ENCODE results near the gene TCERG1L.

TCERG1L gene

DNA sequence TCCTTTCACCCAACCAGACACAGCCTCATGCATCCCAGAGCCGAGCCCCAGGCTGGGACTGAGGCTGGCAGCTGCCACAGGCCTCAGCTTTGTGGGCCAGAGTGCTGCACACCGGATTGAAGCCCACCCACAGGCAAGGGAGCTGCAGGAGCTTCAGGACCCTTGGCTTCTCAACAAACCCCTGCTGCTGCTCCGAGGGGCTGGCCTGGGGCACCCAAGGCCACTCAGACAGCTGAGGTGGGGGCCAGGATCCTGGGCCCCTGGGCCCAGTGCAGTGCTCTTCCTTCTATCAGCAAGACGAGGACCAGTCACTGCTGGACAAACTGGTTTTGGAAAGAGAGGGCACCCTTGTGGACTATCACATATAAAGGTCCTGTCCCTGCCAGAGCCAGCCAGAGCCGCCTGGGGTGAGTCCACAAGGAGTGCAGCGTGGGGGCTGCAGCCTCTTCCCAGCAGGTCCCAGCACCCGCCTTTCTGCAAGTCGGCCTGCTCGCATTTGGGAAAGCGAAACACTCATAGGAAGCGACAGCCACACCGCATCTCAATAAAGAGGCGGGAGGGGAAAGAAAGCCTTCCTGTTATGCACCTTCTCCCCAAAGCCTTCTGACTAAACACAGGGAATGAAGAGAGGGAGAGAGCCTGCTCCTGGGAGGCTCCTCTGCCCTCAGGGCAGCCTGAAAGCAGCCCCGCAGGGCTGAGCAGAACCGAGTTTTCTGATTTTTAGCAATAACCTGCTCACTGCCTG, 9.5 kb upstream of the TCERG1L start:
- H3K27me3 ChIP-seq: peaks cover 5 to 23% (median 15%) of the 10 kb centered on the region in 11 experiments; a peak in 19 of 22 replicates
- H3K36me3 ChIP-seq: no peaks in the 10 kb centered on the region
- H3K27ac ChIP-seq: no peak overlapping the region
- H4K20me1 ChIP-seq: peaks cover 0 to 5% (median 0%) of the 10 kb centered on the region in 11 experiments; a peak in 2 of 22 replicates
- TF ChIP-seq Cebpa-rat (IDR thresholded peaks at IDR 0.05): no peak
- H3K9me3 ChIP-seq (replicated peaks in 1 of 11): no peaks in the 10 kb centered on the region
- peak overlapping the region in 1 of 11 experiments; percentile 14; a peak in 2 of 22 replicates for H3K9ac ChIP-seq
- H3K4me3 ChIP-seq: no peak overlapping the region
- H3K4me1 ChIP-seq: peaks cover 23 to 48% (median 43%) of the 10 kb centered on the region in 10 experiments
- peak overlapping the region in 10 of 11 experiments; percentile 13 to 77 (median 66); a peak in 19 of 22 replicates for H3K4me2 ChIP-seq

DNA sequence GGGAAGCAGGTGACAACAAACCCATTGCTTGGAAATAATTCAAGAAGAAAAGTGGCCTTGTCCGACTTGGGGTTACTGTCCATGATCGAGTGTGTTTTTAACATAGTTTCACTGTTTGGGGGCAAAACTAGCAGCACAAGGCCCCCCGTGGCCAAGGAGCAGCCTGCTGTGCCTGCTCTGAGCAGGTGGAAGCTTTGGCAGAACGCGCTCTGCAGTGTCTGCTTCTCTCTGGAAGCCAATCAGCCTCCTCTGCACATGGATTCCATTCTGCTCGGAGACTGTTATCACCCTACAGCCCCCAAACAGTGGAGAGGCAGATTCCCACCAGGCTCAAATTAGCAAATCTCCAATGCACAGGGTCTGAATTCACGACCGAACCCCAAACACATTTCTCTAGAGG, 7.3 kb upstream of the TCERG1L start:
- no peak overlapping the region for H3K4me3 ChIP-seq
- peaks cover 20 to 51% (median 44%) of the 10 kb centered on the region in 10 experiments for H3K4me1 ChIP-seq
- no peak overlapping the region for H3K9ac ChIP-seq
- no peaks in the 10 kb centered on the region for H3K9me3 ChIP-seq (replicated peaks in 1 of 11)
- no peak for TF ChIP-seq Cebpa-rat (IDR thresholded peaks at IDR 0.05)
- peaks cover 5 to 23% (median 15%) of the 10 kb centered on the region in 11 experiments; a peak in 19 of 22 replicates for H3K27me3 ChIP-seq
- no peak overlapping the region for H3K4me2 ChIP-seq
- no peak overlapping the region for H3K27ac ChIP-seq
- no peaks in the 10 kb centered on the region for H3K36me3 ChIP-seq
- peaks cover 0 to 5% (median 0%) of the 10 kb centered on the region in 11 experiments; a peak in 2 of 22 replicates for H4K20me1 ChIP-seq

DNA sequence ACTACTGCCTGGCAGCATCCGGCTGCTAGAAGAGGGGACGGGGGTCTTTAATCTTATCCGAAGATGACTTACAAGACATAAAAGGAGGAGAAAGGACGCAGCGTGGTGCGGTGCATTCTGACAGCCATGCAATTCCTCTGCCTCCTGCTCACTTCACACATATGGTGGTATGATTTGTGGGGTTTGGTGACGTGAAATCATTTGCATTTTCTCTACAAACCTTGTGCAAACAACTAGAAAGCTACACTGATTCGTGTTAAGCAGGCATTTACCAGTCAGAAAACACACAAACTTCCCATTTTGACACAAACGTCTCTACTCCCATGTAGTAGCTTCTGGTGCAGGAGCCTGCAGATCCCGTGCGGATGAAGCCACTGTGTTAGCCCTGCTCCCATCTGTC, 6.8 kb upstream of the TCERG1L start:
- H4K20me1 ChIP-seq: peaks cover 0 to 5% (median 0%) of the 10 kb centered on the region in 11 experiments; a peak in 2 of 22 replicates
- H3K27ac ChIP-seq: no peak overlapping the region
- peaks cover 15 to 51% (median 44%) of the 10 kb centered on the region in 10 experiments for H3K4me1 ChIP-seq
- H3K9ac ChIP-seq: no peak overlapping the region
- H3K4me3 ChIP-seq: no peak overlapping the region
- H3K9me3 ChIP-seq (replicated peaks in 1 of 11): no peaks in the 10 kb centered on the region
- no peak overlapping the region for H3K4me2 ChIP-seq
- H3K36me3 ChIP-seq: no peaks in the 10 kb centered on the region
- TF ChIP-seq Cebpa-rat (IDR thresholded peaks at IDR 0.05): no peak
- peaks cover 5 to 23% (median 15%) of the 10 kb centered on the region in 11 experiments; a peak in 19 of 22 replicates for H3K27me3 ChIP-seq

DNA sequence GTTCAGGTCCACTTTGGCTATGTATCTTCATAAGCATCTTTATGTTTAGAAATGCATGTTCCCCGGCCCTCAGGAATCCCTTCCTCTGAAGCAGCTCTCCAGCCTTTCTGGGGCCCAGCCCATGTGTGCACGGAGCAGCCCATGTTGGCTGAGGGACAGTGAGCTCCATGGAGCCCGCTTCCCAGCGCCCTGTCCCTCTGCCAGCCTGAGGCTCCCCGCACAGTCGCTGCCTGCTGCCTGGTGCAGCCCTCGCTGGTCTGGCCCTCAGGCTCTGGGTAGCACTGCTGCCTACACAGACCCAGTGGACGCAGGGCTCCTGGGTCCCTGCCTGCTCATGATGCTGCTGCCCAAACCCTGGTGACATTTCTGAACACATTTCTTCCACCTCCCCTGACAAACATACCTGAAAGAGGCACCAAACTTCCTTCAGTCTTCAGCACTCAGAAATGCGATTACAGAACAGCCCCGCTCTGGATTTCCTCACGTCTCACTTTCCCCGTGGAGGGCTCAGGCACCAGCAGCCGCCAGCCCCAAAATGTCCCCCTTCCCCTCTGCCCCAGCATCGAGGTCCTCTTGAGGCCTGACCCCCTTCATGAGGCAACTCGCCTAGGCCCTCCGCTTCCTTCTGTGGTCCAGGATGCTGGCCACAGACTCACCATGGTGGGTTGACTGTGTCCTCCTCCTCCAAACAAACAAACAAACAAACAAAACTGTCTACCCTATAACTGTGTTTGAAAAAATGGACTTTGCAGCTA, 5.0 kb upstream of the TCERG1L start:
- no peak for TF ChIP-seq Cebpa-rat (IDR thresholded peaks at IDR 0.05)
- no peaks in the 10 kb centered on the region for H3K36me3 ChIP-seq
- no peak overlapping the region for H3K4me2 ChIP-seq
- H3K27me3 ChIP-seq: peaks cover 5 to 17% (median 12%) of the 10 kb centered on the region in 11 experiments; a peak in 19 of 22 replicates
- H3K4me3 ChIP-seq: no peak overlapping the region
- peaks cover 11 to 43% (median 35%) of the 10 kb centered on the region in 10 experiments; a peak in 18 of 20 replicates for H3K4me1 ChIP-seq
- H4K20me1 ChIP-seq: peaks cover 0 to 5% (median 0%) of the 10 kb centered on the region in 11 experiments; a peak in 2 of 22 replicates
- peaks cover 3 to 11% (median 9%) of the 10 kb centered on the region in 11 experiments; a peak in 14 of 22 replicates for H3K9me3 ChIP-seq (replicated peaks in 1 of 11)
- H3K27ac ChIP-seq: no peak overlapping the region
- H3K9ac ChIP-seq: no peak overlapping the region

DNA sequence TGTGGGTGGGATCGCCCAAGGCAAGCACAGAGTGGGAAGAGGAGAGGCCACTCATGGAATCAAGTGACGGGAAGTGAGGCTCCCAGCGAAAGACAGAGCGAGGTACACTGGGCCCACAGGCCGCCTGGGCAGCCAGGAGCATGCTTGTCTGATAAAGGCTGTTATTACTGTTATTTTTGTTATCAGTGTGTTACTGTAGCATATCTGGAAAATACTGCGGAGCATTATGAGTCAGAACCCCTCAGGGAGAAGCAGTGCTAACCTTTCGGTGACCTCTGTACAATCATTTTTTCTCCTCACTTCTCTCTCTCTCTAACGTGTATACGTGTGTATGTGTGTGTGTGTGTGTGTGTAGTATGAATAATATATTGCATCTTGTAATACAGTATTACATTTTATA, 3.8 kb upstream of the TCERG1L start:
- TF ChIP-seq Cebpa-rat (IDR thresholded peaks at IDR 0.05): no peak
- H3K9ac ChIP-seq: no peak overlapping the region
- H3K36me3 ChIP-seq: no peaks in the 10 kb centered on the region
- peaks cover 0 to 15% (median 0%) of the 10 kb centered on the region in 11 experiments; a peak in 5 of 22 replicates for H4K20me1 ChIP-seq
- H3K27ac ChIP-seq: no peak overlapping the region
- peaks cover 3 to 20% (median 16%) of the 10 kb centered on the region in 11 experiments; a peak in 15 of 22 replicates for H3K9me3 ChIP-seq (replicated peaks in 1 of 11)
- no peak overlapping the region for H3K4me3 ChIP-seq
- peaks cover 8 to 32% (median 26%) of the 10 kb centered on the region in 10 experiments; a peak in 19 of 20 replicates for H3K4me1 ChIP-seq
- H3K27me3 ChIP-seq: peaks cover 0 to 5% (median under 1%) of the 10 kb centered on the region in 11 experiments; a peak in 8 of 22 replicates
- H3K4me2 ChIP-seq: peak overlapping the region in 2 of 11 experiments; percentile 29 to 83; a peak in 6 of 22 replicates

DNA sequence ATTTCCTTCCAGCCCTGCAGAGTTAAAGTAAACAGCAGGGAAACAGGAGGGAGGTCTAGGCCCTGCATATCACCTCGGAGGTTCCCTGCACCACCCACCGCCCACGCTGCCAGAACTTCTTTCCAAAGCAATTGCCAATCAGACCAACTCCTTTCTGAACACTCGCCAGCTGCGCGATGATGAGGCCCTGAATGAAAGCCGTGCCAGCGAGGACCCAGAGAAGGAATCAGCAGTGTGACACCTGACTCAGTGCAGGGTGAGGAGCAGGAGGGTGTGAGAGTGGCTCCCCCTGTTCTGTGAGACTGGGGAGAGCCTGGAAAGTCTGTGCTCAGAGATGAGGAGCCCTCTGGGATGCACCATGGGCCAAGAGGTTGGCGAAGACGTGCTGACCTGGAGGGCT, 3.3 kb upstream of the TCERG1L start:
- H3K27ac ChIP-seq: no peak overlapping the region
- H3K4me3 ChIP-seq: no peak overlapping the region
- H3K9ac ChIP-seq: no peak overlapping the region
- peaks cover 3 to 20% (median 16%) of the 10 kb centered on the region in 11 experiments; a peak in 15 of 22 replicates for H3K9me3 ChIP-seq (replicated peaks in 1 of 11)
- no peaks in the 10 kb centered on the region for H3K36me3 ChIP-seq
- peaks cover 0 to 15% (median 0%) of the 10 kb centered on the region in 11 experiments; a peak in 4 of 22 replicates for H4K20me1 ChIP-seq
- TF ChIP-seq Cebpa-rat (IDR thresholded peaks at IDR 0.05): no peak
- peaks cover 10 to 31% (median 27%) of the 10 kb centered on the region in 10 experiments; a peak in 19 of 20 replicates for H3K4me1 ChIP-seq
- no peaks in the 10 kb centered on the region; a peak in 1 of 22 replicates for H3K27me3 ChIP-seq
- peak overlapping the region in 3 of 11 experiments; percentile 29 to 83 (median 66); a peak in 3 of 22 replicates for H3K4me2 ChIP-seq

DNA sequence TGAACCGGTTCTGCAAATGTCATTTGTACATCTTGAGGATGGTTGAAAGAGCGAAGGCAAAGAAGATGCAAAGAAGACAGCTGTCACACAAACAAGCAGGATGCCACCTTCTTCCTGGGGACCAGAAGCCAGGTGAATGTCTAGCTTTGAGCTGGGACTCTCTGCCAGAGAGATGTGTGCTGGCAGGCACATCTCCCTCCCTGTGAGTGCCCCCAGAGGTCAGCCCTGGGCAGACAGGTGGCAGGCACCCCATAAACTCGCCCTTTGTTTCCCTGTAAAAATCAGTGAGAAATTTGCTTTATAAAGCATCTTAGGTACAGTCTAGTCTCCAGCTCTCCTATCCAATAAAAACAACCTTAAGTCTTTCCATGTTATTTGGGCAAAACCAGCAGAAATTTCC, 2.6 kb upstream of the TCERG1L start:
- Histone ChIP-seq H3K27me3 (no peaks in the 10 kb centered on the region; a peak in 1 of 22 replicates), H3K27ac (no peak overlapping the region), H3K9me3 (replicated peaks in 1 of 11) (peaks cover 3 to 20% (median 16%) of the 10 kb centered on the region in 11 experiments; a peak in 15 of 22 replicates), H3K4me2 (peak overlapping the region in 10 of 11 experiments; percentile 9 to 84 (median 69); a peak in 18 of 22 replicates), H3K4me3 (no peak overlapping the region), H4K20me1 (peaks cover 0 to 15% (median 0%) of the 10 kb centered on the region in 11 experiments; a peak in 4 of 22 replicates), H3K4me1 (peaks cover 10 to 34% (median 27%) of the 10 kb centered on the region in 10 experiments; a peak in 19 of 20 replicates), H3K36me3 (no peaks in the 10 kb centered on the region), H3K9ac (no peak overlapping the region)
- TF ChIP-seq Cebpa-rat (IDR thresholded peaks at IDR 0.05): no peak

DNA sequence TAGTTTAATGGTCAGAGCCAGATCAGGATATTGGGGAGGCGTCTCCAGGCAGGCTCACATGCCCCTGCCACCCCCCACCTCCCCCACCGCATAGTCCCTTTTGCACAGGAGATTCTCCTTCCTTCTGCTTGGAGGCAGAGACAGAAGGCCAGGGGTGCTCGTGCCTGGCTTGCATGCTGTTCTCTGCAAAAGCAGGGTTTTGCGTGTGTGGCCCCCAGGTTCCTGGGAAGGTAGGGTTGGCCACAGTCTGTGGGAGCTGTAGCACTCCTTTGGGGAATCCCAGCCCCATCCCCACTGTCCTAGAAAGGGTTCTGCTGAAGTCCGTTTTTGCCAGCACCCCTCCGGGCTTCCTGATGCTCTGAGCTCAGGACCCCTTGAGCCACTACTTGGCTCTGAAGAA, 1.9 kb upstream of the TCERG1L start:
- peak overlapping the region in 10 of 11 experiments; percentile 9 to 84 (median 69); a peak in 18 of 22 replicates for H3K4me2 ChIP-seq
- peaks cover 0 to 15% (median 0%) of the 10 kb centered on the region in 11 experiments; a peak in 4 of 22 replicates for H4K20me1 ChIP-seq
- no peak overlapping the region for H3K9ac ChIP-seq
- H3K27ac ChIP-seq: no peak overlapping the region
- peaks cover 3 to 20% (median 16%) of the 10 kb centered on the region in 11 experiments; a peak in 15 of 22 replicates for H3K9me3 ChIP-seq (replicated peaks in 1 of 11)
- H3K36me3 ChIP-seq: peaks cover 0 to 3% (median 0%) of the 10 kb centered on the region in 11 experiments; a peak in 4 of 22 replicates
- no peak for TF ChIP-seq Cebpa-rat (IDR thresholded peaks at IDR 0.05)
- peaks cover 10 to 42% (median 31%) of the 10 kb centered on the region in 10 experiments; a peak in 19 of 20 replicates for H3K4me1 ChIP-seq
- H3K4me3 ChIP-seq: no peak overlapping the region
- no peaks in the 10 kb centered on the region; a peak in 1 of 22 replicates for H3K27me3 ChIP-seq

Measured in BLaER1 treated with 17β-estradiol and CSF1 and Interleukin-3, amounts not matched to agents 10 nM and 100 nM (cell line).